GDM1 (cell line): ENCODE measurements around the gene VAV1.
"Not testable (repeated sequence)": the region's sequence is repeated elsewhere in the genome, so short reads cannot be mapped to it uniquely, and the experiment has no call there.

Experiments
- DNase-seq: peaks from one replicate; lab custom pipeline; 2025; lab: John Stamatoyannopoulos, UW

Gene VAV1

DNA sequence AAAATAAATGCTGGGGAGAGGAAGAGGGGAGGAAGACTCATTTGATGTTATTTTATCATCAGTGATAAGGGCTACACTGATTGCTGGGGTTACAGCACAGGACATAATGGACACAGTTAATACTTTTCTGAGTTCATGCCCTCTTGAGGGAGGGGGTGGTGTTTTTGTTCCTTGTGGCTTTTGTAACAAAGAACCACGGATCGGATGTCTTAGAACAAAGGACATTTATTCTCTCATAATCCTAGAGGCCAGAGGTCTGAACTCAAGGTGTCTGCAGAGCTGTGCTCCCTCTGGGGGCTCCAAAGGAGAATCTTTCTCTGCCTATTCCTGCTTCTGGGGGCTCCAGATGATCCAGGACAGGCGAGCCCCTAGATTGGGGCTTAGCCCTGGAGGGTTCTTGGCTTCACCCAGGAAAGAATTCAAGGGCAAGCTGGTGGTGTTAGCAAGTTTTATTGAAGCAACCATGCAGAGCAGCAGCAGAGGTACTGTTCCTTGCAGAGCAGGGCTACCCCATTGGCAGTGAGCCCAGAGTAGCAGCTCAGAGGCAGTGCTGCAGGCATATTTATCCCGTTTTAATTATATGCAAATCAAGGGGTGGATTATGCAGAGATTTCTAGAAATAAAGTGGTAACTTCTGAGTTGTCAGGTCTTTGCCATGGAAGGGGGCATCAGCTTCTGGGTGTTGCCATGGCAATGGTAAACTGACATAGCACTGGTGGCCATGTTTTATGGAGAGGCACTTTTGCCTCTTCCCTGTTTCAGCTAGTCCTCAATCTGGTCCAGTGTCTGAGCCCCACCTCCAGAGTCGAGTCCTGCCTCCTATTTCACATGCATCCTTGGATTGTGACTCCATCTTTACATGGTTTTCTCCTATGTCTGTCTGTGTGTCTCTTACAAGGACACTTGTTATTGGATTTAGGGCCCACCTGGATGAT lies 18.0 kb downstream of the VAV1 start:
- no peak for DNase-seq

DNA sequence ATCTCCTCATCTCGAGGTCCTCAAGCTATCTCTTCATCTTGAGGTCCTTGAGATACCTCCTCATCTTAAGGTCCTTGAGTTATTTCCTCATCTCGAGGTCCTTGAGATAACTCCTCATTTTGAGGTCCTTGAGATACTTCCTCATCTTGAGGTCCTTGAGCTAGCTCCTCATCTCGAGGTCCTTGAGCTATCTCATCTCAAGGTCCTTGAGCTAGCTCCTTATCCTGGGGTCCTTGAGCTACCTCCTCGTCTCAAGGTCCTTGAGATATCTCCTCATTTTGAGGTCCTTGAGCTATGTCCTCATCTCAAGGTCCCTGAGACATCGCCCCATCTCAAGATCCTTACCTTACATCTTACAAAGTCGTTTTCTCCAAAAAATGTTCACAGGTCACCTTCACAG lies 18.7 kb downstream of the VAV1 start:
- DNase-seq = no peak

DNA sequence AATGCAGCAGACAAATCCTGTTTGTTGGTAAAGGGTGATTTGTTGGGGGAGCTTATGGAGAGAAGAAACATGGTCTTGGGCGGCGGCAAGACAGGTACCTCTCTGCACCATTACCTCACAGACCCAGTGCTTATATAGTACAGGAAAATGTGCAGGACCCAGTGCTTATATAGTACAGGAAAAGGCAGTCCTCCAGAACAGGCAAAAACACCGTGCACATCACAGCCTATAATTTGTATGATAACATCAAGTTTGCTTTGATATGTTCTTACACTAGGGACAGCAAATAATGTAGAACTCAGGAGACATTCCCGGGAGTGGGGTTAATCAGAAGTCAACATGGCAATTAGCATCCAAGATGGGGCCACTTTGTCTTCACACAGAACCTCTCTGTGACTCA lies 20.9 kb downstream of the VAV1 start:
- no peak for DNase-seq

DNA sequence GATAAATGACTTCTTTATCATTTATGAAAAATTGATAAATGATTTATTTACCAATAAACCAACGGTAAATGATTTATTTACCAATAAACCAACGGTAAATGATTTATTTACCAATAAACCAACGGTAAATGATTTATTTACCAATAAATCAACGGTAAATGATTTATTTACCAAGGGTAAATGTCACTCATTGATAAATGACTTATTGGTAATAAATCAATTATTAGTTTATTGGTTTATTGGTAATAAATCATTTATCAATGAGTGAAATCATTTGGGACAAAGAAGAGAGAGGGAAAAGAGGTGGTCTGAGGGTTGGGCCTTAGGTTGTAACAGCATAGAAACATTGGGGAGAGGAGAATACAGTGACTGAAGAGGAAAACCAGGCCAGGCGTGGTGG lies 21.5 kb downstream of the VAV1 start:
- no peak for DNase-seq

DNA sequence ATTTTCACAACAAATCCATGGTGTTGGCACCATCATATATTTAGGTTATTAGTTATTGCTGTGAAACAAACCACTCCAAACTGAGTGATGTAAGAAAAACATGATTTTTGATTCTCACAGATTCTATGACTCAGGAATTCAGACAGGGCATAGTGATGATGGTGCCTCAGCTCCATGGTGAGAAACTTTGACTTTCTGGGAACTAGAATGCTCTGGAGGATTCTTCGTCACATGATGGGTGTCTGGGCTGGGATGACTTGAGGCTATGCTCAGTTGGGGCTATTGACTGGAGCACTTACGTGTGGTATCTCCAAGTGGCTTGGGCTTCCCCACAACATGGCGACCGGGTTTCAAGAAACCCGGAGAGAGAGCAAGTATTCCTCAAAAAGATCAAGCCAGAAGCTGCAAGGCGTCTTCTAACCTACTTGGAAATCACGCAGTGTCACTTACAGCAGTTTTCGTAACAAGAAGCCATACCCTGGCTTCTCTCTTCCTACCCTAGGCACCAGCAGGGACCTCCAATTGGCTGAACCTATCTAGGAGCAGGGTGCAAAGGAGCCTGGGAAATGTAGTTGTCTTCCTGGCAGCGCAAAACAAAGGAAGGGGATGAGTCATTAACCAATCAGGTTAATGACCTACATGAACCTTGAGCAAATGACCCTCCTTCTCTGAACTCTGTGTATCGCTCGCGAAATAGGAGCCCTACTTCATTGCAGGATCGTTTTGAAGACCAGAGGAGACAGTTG lies 22.4 kb downstream of the VAV1 start:
- no peak for DNase-seq

DNA sequence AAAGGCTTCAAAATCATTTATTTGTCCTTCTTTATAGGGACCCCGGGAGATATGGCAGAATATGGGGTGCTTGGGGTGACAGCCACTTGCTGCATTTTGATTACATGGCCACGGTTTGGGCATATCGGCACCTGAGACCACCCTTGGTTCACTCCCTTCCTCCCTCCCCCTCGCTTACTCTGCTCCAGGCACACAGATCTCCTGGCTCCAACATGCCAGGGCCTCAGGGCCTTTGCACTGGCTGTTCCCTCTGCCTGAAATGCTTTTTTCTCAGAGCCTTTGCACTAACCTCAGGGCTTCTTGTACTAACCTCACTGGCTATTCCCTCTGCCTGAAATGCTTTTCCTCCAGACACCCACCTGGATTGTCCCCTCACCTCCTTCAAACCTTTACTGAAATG lies 23.8 kb downstream of the VAV1 start:
- DNase-seq = no peak

DNA sequence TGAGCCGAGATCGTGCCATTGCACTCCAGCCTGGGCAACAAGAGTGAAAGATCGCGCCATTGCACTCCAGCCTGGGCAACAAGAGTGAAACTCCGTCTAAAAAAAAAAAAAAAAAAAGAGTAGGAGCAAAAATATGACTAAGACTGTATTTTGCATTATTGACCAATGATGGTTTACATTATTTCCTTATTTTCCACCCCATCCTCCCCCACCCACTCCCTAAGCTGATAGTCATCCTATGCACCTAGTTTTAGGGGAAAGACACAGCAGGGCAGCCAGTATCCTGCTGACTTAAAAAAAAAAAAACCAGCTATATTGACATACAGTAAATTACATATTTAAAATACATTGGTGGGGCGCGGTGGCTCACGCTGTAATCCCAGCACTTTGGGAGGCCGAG lies 25.1 kb downstream of the VAV1 start:
- no peak for DNase-seq

DNA sequence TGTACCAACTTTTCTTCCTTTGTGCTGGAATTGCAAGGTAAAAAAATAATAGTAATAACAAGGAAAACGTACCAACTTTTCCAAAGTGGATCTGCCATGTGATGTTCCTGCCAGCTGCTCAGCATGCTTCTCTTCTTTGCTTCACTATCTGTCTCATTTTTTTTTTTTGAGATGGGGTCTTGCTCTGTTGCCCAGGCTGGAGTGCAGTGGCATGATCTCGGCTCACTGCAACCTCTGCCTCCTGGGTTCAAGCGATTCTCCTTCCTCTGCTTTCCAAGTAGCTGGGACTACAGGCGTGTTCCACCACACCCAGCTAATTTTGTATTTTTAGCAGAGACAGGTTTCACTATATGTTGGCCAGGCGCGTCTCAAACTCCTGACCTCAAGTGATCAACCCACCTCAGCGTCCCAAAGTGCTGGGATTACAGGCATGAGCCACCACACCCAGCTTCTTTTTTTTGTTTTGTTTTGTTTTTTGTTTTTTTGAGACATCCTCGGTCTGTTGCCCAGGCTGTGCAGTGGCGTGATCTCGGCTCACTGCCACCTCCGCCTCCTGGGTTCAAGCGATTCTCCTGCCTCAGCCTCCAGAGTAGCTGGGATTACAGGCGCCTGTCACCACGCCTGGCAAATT lies 27.8 kb downstream of the VAV1 start:
- DNase-seq = not testable (repeated sequence)

DNA sequence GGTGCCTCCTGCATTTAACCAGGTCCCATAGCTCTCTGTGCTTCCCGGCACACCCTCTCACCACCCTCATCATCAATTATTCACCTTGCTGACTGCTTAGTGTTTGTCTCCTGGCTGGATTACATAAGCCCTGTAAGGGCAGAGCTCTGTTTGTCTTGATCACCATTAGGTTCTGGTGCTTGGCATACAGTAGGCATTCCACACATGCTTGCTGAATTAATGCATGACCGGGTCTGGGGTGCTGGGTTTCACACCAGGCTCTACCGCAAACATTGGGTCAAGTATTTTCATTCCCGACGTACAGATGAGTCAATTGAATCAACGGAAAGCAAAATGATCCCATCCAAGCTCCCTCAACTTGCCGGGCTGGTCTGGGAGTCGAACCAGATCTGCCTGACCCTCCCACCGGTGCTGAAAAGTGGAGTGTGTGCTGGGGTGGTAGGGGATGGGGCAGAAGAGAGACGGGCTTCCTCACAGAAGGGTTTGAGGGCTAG lies 28.5 kb downstream of the VAV1 start:
- DNase-seq = no peak

DNA sequence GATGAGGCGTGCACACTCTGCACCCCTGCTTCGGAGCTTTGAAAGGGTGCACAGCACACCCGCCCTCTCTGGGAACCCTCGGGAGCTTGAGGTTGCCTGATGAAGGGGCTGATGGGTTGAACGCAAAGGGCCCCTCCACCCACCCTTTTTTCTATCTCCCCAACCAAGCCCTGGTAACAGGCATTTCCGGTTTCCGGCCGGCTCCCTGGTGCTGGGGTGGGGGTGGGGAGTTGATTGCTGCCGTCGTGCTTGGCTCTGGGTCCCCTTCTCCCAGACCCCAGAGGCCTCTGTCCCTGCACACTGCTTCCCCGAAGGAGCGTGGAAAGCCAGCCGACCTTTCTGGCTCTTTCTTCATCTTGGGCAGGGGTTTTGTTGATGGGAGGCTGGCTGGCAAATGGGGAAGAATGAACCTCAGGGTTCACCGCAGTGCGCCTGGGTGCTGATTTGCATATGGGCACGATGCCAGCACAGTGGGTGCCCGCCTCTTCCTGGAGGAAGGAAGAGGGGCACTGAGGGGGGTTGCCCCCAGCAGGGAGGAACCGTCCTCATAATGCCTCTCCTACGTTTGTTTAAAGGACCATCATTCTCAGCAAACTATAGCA lies 29.1 kb downstream of the VAV1 start:
- peak; percentile 94 for DNase-seq

DNA sequence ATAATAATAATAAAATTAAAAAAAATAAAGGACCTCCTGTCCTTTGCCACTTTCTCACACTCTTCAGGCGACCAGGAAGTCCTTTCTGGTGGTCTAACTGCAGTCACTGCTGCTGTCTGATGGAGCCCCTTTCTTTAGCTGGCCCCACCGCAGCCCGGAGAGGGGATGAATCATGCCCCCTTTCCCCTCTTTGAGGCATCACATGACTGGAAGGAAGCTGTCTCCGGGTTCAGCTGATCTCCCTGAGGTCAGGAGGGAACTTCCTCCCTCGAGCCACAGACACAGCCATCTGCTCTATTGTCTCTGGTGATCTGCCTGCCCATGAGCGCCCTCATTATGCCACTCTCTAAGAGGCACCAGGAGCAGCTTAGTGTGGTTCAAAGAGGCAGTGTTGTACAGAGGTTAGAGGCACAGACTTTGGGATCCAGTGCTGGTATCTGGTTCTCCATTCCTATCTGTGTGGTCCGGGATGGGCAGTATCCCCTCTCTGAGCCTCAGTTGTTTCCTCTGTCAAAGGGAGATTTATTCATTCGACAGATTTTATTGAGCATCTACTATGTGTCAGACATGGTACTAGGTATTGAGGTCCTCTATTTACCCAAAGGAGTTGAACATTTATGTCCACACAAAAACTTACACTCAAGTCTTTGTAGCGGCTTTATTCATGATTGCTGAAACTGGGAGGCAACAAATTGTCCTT lies 30.0 kb downstream of the VAV1 start:
- peak; percentile 91 for DNase-seq

DNA sequence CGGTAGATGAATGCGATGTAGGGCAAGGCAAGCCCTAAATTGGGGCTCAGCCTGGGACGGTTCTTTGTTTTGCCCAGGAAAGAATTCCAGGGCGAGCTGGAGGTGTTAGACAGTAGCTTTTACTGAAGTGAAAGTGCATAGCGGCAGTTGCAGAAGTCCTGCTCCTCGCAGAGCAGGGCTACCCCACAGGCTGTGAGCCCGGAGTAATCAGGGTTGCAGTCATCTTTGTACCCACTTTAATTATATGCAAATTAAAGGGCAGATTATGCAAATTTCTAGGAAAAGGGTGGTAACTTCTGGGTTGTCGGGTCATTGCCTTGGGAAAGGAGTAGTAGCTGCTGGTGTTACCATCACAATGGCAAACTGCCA lies 30.5 kb downstream of the VAV1 start:
- DNase-seq = no peak

DNA sequence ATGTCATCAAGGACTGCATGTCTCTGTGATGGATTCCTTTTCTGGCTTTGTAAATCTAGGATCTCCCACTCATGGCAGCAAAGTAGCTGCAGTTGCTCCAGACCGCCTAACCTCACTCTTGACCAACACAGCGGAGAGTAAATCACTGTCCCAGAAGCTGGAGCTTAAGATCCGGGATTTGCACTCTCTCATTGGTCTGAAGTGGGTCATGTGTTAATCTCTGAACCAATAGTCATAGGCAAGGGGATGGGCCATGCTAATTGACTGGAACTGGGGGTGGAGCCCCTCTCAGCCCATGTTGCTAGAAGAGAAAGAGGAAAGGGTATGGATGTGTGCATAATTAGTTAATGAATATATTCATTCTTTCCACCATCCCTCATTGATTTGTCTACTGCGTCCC lies 34.0 kb downstream of the VAV1 start:
- no peak for DNase-seq

DNA sequence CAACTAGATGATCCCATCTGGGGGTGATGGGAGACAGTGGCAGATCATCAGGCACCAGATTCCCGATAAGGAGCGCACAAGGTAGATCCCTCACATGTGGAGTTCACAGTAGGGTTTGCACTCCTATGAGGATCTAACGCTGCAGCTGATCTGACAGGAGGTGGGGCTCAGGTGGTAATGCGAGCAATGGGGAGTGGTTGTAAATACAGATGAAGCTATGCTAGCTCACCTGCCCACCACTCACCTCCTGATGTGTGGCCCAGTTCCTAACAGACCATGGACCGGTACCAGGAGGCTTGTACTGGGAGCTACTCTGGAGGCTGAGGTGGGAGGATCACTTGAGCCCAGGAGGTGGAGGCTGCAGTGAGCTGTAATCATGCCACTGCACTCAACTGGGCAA lies 34.8 kb downstream of the VAV1 start:
- no peak for DNase-seq

DNA sequence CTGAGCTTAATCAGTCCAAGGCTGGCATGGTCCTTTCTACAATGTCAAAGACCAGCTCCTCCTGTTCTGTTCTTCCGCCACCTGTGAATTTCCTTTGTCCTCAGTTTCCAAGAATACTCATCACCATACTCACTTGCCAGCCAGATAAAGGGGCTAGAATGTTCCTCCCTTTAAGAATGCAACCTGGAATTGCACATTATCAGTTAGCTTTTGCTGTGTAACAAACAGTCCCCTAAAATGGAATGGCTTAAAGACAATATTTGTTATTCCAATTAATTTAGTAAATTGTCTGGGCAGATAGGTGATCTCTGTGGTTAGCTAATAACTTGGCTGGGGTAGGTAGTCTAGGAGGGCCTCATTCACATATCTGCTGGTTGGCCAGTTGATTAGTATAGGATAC lies 36.0 kb downstream of the VAV1 start:
- no peak for DNase-seq

DNA sequence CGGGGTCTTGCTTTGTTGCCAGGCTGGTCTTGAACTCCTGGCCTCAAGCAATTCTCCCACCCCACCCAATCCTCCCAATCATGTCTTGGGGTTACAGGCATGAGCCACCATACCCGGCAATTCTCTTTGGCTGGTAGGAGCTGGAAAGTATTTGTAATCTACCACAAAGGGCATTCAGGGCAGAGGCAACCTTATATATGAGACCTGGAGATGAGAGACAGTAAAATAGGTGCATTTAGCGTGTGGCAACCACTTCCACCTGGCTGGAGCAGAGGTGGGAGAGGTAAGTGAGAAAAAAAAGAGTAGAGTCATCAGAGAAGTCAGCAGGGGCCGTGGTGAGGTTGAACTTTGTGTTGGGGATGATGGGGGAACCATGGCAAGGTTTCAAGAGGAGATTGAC lies 36.8 kb downstream of the VAV1 start:
- no peak for DNase-seq

DNA sequence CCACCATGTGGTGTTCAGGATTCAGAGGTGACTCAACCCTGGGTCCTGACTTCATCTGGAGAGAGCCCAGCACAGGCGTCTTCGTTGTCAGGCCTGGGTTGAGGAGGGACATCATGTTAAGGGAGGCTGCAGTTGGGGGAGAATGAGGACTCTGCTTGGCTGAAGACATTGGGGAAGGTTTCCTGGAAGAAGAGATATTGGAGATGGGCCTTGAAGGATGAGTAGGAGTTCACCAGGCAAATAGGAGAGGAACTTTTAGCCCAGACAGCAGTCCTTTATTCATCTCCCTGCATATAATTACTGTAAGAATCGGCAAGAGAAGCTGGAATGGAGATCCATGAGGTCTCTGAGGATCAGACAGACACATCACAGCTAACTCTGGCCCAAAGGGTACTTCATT lies 38.9 kb downstream of the VAV1 start:
- DNase-seq = no peak

DNA sequence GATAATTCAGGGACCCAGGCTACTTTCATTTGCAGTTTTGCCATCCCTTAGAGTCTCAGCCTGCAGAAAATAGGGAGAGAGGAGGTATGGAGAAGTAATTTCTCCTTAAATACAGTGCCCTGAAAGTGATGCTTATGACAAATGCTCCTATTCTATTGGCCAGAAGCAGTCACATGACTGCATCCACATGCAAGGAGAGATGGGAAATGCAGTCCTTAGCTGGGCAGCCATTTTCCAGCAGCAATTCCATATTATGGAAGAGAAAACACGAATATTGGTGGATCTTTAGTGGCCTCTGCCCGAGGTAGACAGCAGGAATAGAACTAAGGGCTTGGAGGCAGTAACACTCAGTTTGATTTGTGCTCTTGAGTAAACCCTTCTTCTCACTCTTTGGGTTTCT lies 39.4 kb downstream of the VAV1 start:
- DNase-seq = no peak

DNA sequence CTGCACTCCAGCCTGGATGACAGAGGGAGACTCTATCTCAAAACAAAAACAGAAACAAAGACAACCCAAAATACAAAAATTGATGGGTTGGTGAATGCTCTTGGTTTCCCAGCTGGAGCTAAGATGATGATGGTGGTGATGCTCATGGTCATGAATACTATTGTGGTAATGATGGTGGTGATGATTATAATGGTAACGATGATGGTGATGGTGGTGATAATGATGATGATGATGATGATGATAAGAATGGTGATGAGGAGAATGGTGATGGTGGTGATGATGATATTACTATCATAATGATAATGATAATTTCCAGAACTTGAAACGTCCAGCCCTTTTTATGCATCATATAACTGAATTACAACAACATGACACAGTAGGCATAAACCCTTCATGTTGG lies 40.1 kb downstream of the VAV1 start:
- no peak for DNase-seq

DNA sequence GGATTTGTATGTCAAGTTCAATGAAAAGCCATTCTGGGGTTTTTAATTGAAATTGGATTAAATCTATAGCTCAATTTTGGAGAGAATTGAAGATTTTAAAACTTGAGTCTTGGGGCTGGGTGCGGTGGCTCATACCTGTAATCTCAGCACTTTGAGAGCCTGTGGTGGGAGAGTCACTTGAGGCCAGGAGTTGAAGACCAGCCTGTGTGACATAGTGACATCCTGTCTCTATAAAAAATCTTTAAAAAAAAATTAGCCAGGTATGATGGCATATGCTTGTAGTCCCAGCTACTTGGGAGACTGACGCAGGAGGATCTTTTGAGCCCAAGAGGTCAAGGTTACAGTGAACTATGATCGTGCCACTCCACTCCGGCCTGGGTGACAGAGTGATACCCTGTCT lies 41.2 kb downstream of the VAV1 start:
- no peak for DNase-seq

DNA sequence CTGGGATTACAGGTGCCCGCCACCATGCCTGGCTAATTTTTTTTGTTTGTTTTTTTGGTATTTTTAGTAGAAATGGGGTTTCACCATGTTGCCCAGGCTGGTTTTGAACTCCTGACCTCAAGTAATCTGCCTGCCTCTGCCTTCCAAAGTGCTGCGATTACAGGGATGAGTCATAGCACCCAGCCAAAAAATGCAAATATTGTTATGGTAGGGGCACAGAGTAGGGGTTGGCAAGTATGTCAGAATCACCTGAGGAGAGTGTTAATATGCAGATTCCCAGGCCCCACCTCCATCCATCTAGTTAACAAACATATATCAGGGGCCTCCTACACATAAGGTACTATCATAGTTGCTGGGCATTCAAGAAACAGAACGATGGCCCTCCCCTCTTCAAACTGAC lies 44.7 kb downstream of the VAV1 start:
- DNase-seq = no peak

DNA sequence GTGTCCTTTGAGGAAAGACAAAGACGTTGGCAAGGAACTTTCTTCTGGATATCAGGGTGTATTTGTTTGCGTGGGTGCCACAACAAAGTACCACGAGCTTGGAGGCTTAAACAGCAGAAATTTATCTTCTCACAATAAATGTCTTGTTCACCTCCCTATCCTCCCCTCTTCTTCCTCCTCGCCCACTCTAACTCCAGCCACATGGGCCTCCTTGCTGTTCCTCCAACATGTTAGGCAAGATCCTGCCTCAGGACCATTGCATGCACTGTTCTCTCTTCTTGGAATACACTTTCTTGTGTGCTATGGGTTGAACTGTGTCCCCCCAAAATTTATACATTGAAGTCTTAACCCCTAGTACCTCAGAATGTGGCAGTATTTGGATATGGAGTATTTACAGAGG lies 45.7 kb downstream of the VAV1 start:
- no peak for DNase-seq
